Aorta (tissue), 5 donors: ENCODE measurements around the gene CEP170B. TPM values are rescaled to one million over a fixed set of nuclear protein-coding genes. Genes with fewer than 3 reads are reported as not detected.

Experiments
- ATAC-seq: fragments of 200-7000 bp; cut with Tn5 transposase; one replicate; pipeline ENCODE4 v1.9.1; 2022; ENCODE audit warnings: moderate library complexity; ENCODE audit not compliant: low FRiP score
- DNase-seq, 2 donors: peaks; one replicate each; pipeline ENCODE4 v3.0.0-alpha.2; 2020
- H3K27ac ChIP-seq, 2 donors: one replicate each; pipeline ENCODE4 v1.5.1; 2013; ENCODE audit warnings: low read length in 2 of 2, mild to moderate bottlenecking in 2 of 2, moderate library complexity in 2 of 2, control low read depth in 1 of 2, inconsistent platforms in 1 of 2, low read depth in 1 of 2
- H3K27me3 ChIP-seq, 2 donors: one replicate each; pipeline ENCODE4 v1.6.1; 2013; ENCODE audit warnings: control low read depth in 1 of 2, low read length in 1 of 2, mild to moderate bottlenecking in 1 of 2, moderate library complexity in 1 of 2; ENCODE audit not compliant: insufficient read depth in 2 of 2, control insufficient read depth in 1 of 2
- H3K36me3 ChIP-seq, 2 donors: one replicate each; pipeline ENCODE4 v1.6.1; 2013; ENCODE audit warnings: control low read depth in 1 of 2, low read length in 1 of 2, mild to moderate bottlenecking in 1 of 2; ENCODE audit not compliant: insufficient read depth in 2 of 2, control insufficient read depth in 1 of 2
- H3K4me1 ChIP-seq, 2 donors: one replicate each; pipeline ENCODE4 v1.6.1; 2013; ENCODE audit warnings: low read length in 2 of 2, control low read depth in 1 of 2, mild to moderate bottlenecking in 1 of 2, moderate library complexity in 1 of 2; ENCODE audit not compliant: insufficient read depth in 2 of 2, control insufficient read depth in 1 of 2
- H3K4me3 ChIP-seq, 2 donors: one replicate each; pipeline ENCODE4 v1.5.1; 2013; ENCODE audit warnings: low read length in 2 of 2, control low read depth in 1 of 2, mild to moderate bottlenecking in 1 of 2
- H3K9me3 ChIP-seq: one replicate; pipeline ENCODE4 v1.6.1; 2013; ENCODE audit warnings: mild to moderate bottlenecking, low read length; ENCODE audit not compliant: control insufficient read depth
- WGBS, 2 donors: extraction: QIAGEN DNeasy Blood & Tissue Kit; methylation state at CpG; one replicate each; pipeline ENCODE4 v1.1.7; 2013; 5-methylcytosine and 5-hydroxymethylcytosine counted together
- intact Hi-C, 2 donors: fragments of 100-400 bp; cut with DNase I; formaldehyde crosslinking; loops; one replicate each; pipeline versions ENCODE4 v1.14.2 to v1.15.0; 2022
- long read RNA-seq, 2 donors: library from polyadenylated mRNA; unstranded; transcript quantifications; one replicate each; pipeline ENCODE4 v2.0.0, GENCODE V29; 2020 to 2021
- polyA plus RNA-seq, 2 donors: library from polyadenylated mRNA; stranded (reverse); fragments of 200-250 nt; gene quantifications; one replicate each; pipeline ENCODE4 v1.2.3, GENCODE V29; 2013
- total RNA-seq, 2 donors: library from RNA; stranded (reverse); fragmentation: NEBNext Ultra II Directional; extraction: Animal tissue kit (Norgen Biotek cat#: 25700); gene quantifications; one replicate each; pipeline ENCODE4 v1.2.1, GENCODE V29; 2021
- donor health status: healthy with polysubstance abuse.
- donor health status: Bipolar disorder and iron deficiency.
- donor health status: DM: no; HTN: no; CAD: no.
- donor health status: DM: no; HTN: no; CAD: no.
- donor health status: DM: yes; HTN: yes; CAD: no.

The CEP170B gene
- total RNA-seq: 10 to 100 TPM; 30.0 to 36.2 TPM
- polyA plus RNA-seq: 10 to 100 TPM in 1 of 2 donors, 1 to 10 TPM in 1; 6.4 to 16.2 TPM
- long read RNA-seq, donor 1, partial matches to known transcripts: 4 of 17 reads
- long read RNA-seq, donor 1, other reads (novel, unspliced or antisense): 11 of 17 reads
- long read RNA-seq, donor 2, partial matches to known transcripts: 19 of 20 reads
- long read RNA-seq, donor 2, other reads (novel, unspliced or antisense): 0 of 20 reads

DNA sequence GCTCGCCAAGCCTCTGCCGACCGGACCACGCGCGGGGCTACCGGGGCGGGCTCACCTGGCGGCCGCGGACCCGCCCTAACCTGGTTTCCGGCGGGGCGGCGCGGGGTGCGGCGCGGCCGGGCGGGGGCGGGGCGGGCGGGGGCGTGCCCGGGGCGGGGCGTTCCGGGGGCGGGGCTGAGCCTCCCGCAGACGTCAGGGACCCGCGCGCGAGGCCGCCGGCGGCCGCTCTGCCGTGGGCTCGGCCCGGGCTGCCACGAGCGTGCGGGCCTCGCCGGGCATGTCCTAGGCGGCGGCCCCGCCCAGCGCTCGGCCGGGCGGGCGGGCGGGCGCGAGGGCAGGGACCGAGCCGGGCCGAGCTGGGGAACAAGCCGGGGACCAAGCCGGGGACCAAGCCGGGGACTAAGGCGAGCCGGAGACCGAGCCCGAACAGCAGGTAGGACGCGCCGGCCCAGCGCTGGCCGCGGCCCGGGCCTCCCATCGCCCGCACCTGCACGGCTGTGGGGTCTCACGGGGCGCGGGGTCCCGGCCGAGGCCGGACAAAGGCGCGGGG lies at the start of gene CEP170B:
CEP170B (plus strand) TSS at position 188 of the 550 bp plus-strand sequence. CDS start 3,183 bp downstream, outside the sequence.
- Histone ChIP-seq H3K36me3 (no peaks in the 10 kb centered on the region), H3K9me3 (no peaks in the 10 kb centered on the region), H3K27me3 (no peaks in the 10 kb centered on the region), H3K4me3 (peak within 1 kb of the TSS; percentile 79 to 80), H3K27ac (no peak within 1 kb of the TSS), H3K4me1 (peaks cover 0 to 4% of the 10 kb centered on the region in 2 donors)
- intact Hi-C loops: no loop called here
- 0% methylated on average over 27 to 88 of the region's 88 CpGs for WGBS, 2 donors
- ATAC-seq (peak; percentile 13), DNase-seq (peak; percentile 53 to 77)

DNA sequence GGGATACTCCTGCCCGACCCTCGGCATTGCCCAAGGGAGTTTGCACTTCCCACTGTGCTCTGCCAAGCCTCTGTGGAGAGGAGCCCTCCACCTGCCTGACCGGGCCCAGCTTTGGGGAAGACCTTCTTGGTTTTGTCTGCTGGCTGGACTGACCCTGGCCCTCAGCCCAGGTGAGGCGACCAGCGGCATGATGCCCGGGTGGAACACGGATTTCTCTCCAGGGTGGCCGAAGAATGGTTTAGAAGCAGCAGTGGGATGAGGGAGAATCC lies 48.5 kb upstream of the CEP170B start:
- WGBS, 2 donors: 1% methylated on average over 8 of the region's 8 CpGs
- DNase-seq (no peak), ATAC-seq (no peak)

DNA sequence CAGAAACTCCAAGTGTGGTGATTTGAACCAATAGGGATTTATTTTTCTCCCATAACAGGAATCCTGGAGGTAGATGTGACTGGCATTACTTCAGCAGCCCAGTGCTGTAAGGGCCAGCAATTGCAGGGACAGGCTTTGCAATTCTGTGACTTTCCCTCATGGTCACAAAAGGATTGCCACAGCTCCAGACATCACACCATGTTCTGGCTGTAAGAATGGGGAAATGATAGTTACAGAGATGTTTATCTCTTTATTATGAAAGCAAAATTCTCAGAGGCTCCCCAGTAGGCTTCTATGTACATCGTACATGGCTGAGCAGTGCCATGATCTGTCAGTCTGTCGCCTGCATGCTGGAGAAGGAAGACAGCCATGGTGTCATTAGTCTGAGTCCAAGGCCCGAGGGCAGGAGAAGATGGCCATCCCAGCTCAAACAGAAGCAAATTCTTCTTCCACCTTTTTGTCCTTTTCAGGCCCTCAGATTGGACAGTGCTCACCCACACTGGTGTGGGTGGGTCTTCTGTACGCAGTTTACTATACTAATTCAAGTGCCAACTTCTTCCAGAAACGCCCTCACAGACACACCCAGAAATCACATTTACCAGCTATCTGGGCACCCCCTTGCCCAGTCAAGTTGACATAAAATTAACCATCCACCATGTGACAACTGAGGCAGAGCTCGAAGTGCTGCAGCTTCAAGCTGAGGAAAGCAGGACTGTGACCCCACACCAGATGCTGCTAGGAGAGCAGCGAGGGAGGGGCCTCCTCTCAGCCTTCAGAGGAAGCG lies 46.9 kb upstream of the CEP170B start:
- no peak for ATAC-seq
- Histone ChIP-seq H3K4me3 (no peak overlapping the region), H3K4me1 (no peaks in the 10 kb centered on the region), H3K27ac (no peak overlapping the region), H3K36me3 (no peaks in the 10 kb centered on the region), H3K9me3 (no peaks in the 10 kb centered on the region), H3K27me3 (no peaks in the 10 kb centered on the region)
- peak in 1 of 2 donors; percentile 9 for DNase-seq
- intact Hi-C loops: no loop called here
- WGBS, 2 donors: 96 to 97% methylated on average over 8 of the region's 8 CpGs

More for the DNA sequence above, 48.5 kb upstream of the CEP170B start:
- peak overlapping the region; percentile 30 to 35 for H3K4me3 ChIP-seq
- no peaks in the 10 kb centered on the region for H3K4me1 ChIP-seq
- H3K9me3 ChIP-seq: no peaks in the 10 kb centered on the region
- H3K27ac ChIP-seq: peak overlapping the region in 1 of 2 donors; percentile 38
- intact Hi-C loops: no loop called here
- H3K27me3 ChIP-seq: no peaks in the 10 kb centered on the region
- no peaks in the 10 kb centered on the region for H3K36me3 ChIP-seq

DNA sequence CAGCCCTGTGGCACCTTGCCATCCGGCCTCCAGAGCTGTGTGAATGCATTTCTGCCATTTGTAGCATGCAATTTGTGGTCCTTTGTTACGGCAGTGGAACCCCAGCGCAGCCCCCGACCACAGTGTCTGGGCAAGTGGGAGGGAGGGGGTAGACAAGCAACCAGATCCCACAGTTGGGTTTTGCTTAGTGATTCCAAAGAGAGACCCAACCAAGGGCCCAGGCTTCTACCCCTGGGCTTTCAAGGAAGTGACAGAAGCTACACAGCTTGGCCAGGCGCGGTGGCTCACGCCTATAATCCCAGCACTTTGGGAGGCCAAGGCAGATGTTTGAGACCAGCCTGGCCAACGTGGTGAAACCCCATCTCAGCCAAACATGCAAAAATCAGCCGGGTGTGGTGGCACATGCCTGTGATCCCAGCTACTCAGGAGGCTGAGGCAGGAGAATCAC lies 46.3 kb upstream of the CEP170B start:
- Histone ChIP-seq H3K36me3 (no peaks in the 10 kb centered on the region), H3K9me3 (no peaks in the 10 kb centered on the region), H3K27me3 (no peaks in the 10 kb centered on the region), H3K4me3 (no peak overlapping the region), H3K4me1 (no peaks in the 10 kb centered on the region), H3K27ac (no peak overlapping the region)
- ATAC-seq (no peak), DNase-seq (peak in 1 of 2 donors; percentile 45)
- intact Hi-C loops: no loop called here
- WGBS, 2 donors: 89 to 91% methylated on average over 9 of the region's 9 CpGs

DNA sequence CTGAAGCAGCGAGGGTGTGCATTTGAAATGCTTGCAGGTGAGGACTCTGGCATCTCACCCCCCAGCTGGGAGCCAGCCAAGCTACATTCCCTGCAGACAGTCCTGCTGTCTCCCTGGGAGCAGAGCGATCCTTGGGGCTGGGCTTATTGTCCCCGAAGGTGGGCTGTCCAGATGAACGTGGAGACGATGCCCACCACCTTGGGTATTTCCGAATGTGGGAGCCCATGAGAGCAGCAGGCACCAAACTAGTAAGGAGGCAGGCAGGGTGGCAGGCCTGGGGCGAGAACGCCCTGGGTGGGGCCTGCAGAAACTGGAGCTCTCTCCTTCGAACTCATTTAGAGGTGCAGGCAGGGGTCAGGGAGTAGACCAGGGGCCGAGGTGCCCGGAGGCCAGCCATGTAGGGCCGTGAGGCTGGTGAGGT lies 45.7 kb upstream of the CEP170B start:
- H3K27me3 ChIP-seq: no peaks in the 10 kb centered on the region
- ATAC-seq (no peak), DNase-seq (peak in 1 of 2 donors; percentile 39)
- H3K4me1 ChIP-seq: no peaks in the 10 kb centered on the region
- 85 to 88% methylated on average over 12 of the region's 12 CpGs for WGBS, 2 donors
- H3K36me3 ChIP-seq: no peaks in the 10 kb centered on the region
- intact Hi-C loops: no loop called here
- H3K4me3 ChIP-seq: no peak overlapping the region
- no peaks in the 10 kb centered on the region for H3K9me3 ChIP-seq
- H3K27ac ChIP-seq: no peak overlapping the region

DNA sequence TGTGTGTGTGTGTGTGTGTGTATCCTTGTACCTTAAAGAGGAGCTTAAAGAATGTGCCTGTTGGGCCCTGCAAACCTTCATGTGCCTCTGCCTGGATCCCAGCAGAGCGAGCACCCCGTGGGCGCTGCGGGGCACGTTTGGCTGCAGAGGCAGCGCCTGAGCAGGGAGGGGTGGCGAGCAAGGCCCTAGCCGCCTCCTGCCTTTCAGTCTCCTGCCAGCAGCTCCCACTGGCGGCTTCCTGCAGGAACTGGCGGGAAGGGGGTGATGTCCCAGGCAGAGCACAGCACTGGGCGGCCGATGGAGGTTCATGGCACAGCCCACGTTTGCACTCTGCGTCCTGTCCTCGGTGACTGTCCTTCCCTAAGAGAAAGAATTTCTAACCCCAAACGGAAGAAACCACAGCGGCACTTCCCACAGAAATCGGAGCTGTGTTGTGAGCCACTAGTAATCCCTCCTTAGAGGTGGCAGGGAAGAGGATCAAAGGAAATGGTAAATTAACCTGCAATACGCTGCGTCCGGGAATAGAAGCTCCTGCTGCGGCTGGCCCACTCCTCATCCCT lies 44.3 kb upstream of the CEP170B start:
- 20 to 21% methylated on average over 21 to 22 of the region's 22 CpGs for WGBS, 2 donors
- Histone ChIP-seq H3K36me3 (no peaks in the 10 kb centered on the region), H3K9me3 (no peaks in the 10 kb centered on the region), H3K27me3 (no peaks in the 10 kb centered on the region), H3K4me3 (no peak overlapping the region), H3K4me1 (no peaks in the 10 kb centered on the region), H3K27ac (no peak overlapping the region)
- ATAC-seq (no peak), DNase-seq (peak in 1 of 2 donors; percentile 52)
- intact Hi-C loops: no loop called here

DNA sequence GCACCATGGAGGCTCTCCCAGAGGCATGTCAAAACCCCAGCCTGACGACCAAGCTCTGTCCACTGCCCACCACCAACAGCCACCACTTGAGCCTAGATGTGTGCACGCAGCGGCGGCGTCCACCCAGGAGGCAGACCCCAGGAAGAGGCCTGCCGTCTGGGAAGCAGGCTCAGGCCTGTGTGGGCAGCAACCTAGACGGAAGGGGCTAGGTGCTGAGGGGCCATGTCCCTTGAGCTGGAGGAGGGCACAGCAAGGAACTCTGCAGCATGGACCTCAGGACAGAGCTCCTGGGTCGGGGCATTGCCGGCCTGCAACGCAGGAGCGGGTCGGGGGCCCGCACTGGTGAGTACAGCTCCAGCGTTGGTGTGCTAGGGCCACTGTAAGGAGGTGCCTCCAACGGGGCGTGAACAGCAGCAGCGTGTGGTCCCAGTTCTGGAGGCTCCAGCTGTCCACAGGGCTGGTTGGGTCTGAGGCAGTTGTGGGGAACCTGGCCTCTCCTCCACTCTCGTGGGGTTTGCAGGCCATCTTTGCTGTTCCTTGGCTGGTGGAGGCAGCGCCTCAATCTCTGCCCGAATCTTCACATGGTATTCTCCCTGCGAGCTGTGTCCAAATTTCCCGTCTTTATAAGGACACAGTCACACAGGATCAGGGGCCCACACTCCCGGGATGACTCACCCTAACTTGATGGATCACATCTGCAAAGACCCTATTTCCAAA lies 43.7 kb upstream of the CEP170B start:
- Histone ChIP-seq H3K36me3 (no peaks in the 10 kb centered on the region), H3K27me3 (no peaks in the 10 kb centered on the region), H3K4me3 (no peak overlapping the region), H3K9me3 (no peaks in the 10 kb centered on the region), H3K4me1 (no peaks in the 10 kb centered on the region), H3K27ac (no peak overlapping the region)
- no peak for ATAC-seq
- intact Hi-C loops: no loop called here
- peak in 1 of 2 donors; percentile 34 for DNase-seq
- 82 to 86% methylated on average over 23 of the region's 23 CpGs for WGBS, 2 donors

DNA sequence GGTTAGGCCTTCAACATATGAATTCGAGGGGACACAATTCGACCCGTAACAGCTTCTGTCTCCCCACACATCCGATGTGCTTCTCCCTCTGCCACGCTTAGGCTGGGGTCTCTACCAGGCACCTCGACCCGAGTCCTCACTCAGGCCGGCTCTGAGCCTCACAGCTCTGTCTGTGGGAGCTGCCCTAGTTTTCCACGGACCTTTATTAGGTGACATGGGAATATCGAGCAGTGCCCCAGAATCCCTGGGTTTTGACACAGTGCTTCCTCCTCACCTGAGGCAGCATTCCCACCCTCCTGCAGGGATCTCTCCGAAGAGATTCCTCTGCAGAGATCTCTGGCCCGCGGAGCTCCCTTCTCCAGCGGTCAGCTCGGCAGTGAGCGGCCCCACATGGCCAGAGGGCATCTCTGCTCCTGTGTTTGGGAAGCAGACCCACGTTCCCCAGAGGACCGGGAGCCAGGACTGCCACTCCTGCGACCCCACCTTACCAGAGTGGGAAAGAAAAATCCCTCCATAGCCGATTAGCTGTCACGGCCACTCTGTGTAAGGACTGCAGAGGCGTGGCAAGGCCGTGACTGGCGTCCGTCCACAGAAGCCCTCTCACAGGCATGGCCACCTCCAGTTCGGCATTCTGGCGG lies 43.0 kb upstream of the CEP170B start:
- peak in 1 of 2 donors; percentile 42 for DNase-seq
- Histone ChIP-seq H3K9me3 (no peaks in the 10 kb centered on the region), H3K4me1 (no peaks in the 10 kb centered on the region), H3K27ac (no peak overlapping the region), H3K27me3 (no peaks in the 10 kb centered on the region), H3K4me3 (no peak overlapping the region), H3K36me3 (no peaks in the 10 kb centered on the region)
- WGBS, 2 donors: 89% methylated on average over 27 of the region's 27 CpGs
- intact Hi-C loops: no loop called here
- ATAC-seq: no peak
